HG02938 (cell line): ENCODE data around the gene DOCK1.

Source experiments
- ATAC-seq: cut with Tn5 transposase; IDR thresholded peaks from one replicate; pipeline ENCODE4 v1.9.1; 2021; ENCODE audit warnings: mild to moderate bottlenecking, moderate library complexity; ENCODE audit not compliant: unreplicated experiment

DOCK1 gene

GRCh38 chr10:127198307-127198706 lies 293.1 kb downstream of the DOCK1 start:
- no peak for ATAC-seq

GRCh38 chr10:127198721-127199120 lies 293.5 kb downstream of the DOCK1 start:
- ATAC-seq = no peak

GRCh38 chr10:127200646-127201045 lies 295.4 kb downstream of the DOCK1 start:
- no peak for ATAC-seq

- no peak for ATAC-seq
Measured at GRCh38 chr10:127203067-127203466, 297.8 kb downstream of the DOCK1 start.

GRCh38 chr10:127207081-127207480 lies 301.9 kb downstream of the DOCK1 start:
- ATAC-seq = no peak

GRCh38 chr10:127210936-127211466 lies 305.8 kb downstream of the DOCK1 start:
- ATAC-seq = no peak

GRCh38 chr10:127215866-127216265 lies 310.6 kb downstream of the DOCK1 start:
- ATAC-seq = no peak

- no peak for ATAC-seq
Measured at GRCh38 chr10:127216274-127216673, 311.0 kb downstream of the DOCK1 start.

GRCh38 chr10:127216786-127217185 lies 311.6 kb downstream of the DOCK1 start:
- ATAC-seq = no peak

GRCh38 chr10:127218658-127219057 lies 313.4 kb downstream of the DOCK1 start:
- ATAC-seq = no peak

- ATAC-seq = no peak
Measured at GRCh38 chr10:127221281-127221680, 316.1 kb downstream of the DOCK1 start.

GRCh38 chr10:127227027-127227426 lies 321.8 kb downstream of the DOCK1 start:
- ATAC-seq = no peak

GRCh38 chr10:127227663-127228062 lies 322.4 kb downstream of the DOCK1 start:
- no peak for ATAC-seq

GRCh38 chr10:127228195-127228787 lies 323.1 kb downstream of the DOCK1 start:
- ATAC-seq = no peak

- no peak for ATAC-seq
Measured at GRCh38 chr10:127234306-127234800, 329.1 kb downstream of the DOCK1 start.

- ATAC-seq = no peak
Measured at GRCh38 chr10:127236266-127236665, 331.0 kb downstream of the DOCK1 start.

GRCh38 chr10:127242914-127243313 lies 337.7 kb downstream of the DOCK1 start:
- no peak for ATAC-seq

GRCh38 chr10:127243490-127244272 lies 338.5 kb downstream of the DOCK1 start:
- no peak for ATAC-seq

GRCh38 chr10:127245456-127245855 lies 340.2 kb downstream of the DOCK1 start:
- ATAC-seq = no peak

GRCh38 chr10:127250031-127250430 lies 344.8 kb downstream of the DOCK1 start:
- ATAC-seq = no peak

GRCh38 chr10:127252818-127253217 lies 347.6 kb downstream of the DOCK1 start:
- no peak for ATAC-seq

GRCh38 chr10:127254276-127254675 lies 349.0 kb downstream of the DOCK1 start:
- no peak for ATAC-seq
